A172 (cell line): ENCODE data around the gene TYMP. TPM values are rescaled to one million over a fixed set of nuclear protein-coding genes. Genes with fewer than 3 reads are reported as not detected.
A peak's percentile ranks its signal among the peaks of the same experiment; 100 is the strongest.

Experiments used
- DNase-seq: peaks from one replicate; pipeline ENCODE4 v3.0.0-alpha.2; 2015; ENCODE audit warnings: low spot score
- total RNA-seq: library from RNA; depleted of rRNA; stranded (reverse); fragments of >200 nt; shearing (Covaris generic); gene quantifications from 2 replicates; pipeline ENCODE4 v1.2.3, GENCODE V29; 2014

TYMP gene
- total RNA-seq, 1 experiment from 2014 or later: 0.10 TPM

DNA sequence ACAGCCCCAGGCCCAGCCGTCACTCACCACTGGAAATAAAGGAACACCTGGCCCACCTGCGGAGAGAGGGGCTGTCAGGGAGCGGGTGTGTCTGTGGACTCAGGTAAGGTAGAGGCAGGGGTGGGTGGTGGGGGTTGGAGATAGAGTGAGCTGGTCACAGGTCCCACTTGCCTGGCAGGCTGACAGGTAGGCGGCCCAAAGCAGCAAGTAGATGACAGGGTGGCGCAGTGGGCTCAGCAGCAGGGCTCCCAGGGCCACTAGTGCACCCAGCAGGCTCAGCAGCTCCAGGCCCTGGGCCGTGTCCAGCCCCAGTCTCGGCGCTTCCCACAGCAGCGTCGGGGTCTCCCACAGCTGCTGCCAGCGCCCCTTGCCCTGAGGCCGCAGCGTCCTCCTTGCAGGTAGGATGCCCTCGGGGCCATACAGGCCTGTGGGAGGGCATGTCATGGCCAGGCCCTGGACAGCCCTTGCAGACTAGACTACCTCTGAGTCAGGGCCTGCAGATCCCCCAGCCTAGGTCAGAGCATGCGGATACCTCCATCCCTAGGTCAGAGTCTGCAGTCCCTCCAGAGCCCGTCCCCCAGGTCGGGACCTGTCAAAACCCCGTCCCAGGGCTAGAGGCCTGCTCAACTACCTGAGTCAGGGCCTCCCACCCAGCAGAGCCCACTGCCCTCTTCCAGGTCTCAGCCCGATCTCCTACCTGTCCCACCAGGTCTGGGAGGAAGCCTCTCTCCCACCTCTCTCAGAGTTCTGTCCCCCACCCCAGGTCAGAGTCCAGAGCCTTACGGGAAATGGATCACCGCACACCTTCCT lies 23.0 kb downstream of the TYMP start:
- no peak for DNase-seq

GRCh38 chr22:50505776-50506610 lies 23.8 kb downstream of the TYMP start:
- DNase-seq: no peak

DNA sequence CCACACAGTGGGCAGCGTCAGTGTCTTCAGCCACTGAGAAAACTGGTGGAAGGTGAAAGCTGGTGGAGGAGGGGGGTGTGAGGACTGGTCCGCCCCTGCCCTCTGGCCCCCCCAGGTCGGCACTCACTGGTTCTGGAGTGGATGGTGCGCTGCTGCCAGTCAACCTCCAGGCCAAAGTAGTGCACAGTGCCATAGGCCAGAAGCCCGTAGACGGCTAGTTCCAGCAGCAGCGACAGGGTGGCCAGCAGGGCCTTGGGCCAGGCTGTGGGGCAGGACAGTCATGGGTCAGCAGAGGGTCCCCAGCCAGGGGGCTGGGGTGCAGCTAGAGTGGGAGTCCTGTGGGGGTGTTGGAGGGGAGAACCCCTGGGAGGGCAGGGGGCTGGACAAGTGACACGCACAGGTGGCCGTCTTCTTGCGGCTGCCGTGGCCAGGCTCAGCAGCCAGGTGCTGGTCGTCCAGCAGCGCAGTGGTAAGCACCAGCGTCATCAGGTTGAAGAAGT lies 24.5 kb downstream of the TYMP start:
- DNase-seq: no peak

- DNase-seq: no peak
These were observed 25.2 kb downstream of the TYMP start for GRCh38 chr22:50504369-50505211.

DNA sequence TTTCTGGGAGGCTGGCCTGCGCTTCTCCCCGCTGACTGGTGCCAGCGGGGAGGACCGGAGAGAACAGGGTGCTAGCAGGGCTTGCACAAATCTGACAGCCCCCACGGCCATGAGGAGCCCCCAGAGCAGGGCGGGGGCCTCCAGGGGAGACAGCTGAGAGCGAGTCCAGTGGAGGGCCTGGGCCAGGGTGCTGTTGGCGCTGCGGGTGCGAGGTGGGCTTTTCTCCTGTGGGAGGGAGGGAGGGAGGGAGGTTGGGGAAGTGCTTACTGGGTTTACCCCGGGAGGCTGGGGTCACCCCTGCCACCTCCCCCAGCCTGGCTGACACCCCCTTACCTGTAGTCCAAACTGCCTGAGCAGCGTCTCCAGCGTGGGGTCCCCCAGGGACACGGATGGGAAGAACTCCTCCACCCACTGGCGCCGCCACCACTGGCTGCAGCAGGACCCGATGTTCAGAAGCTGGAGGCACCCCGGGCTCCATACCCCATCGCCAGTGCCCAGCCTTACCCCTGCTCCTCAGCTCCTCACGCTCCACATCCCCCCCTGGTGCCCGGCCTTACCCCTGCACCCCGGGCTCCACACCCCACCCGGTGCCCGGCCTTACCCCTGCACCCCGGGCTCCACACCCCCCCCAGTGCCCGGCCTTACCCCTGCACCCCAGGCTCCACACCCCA lies 26.2 kb downstream of the TYMP start:
- no peak for DNase-seq

GRCh38 chr22:50502628-50503474 lies 27.0 kb downstream of the TYMP start:
- no peak for DNase-seq

DNA sequence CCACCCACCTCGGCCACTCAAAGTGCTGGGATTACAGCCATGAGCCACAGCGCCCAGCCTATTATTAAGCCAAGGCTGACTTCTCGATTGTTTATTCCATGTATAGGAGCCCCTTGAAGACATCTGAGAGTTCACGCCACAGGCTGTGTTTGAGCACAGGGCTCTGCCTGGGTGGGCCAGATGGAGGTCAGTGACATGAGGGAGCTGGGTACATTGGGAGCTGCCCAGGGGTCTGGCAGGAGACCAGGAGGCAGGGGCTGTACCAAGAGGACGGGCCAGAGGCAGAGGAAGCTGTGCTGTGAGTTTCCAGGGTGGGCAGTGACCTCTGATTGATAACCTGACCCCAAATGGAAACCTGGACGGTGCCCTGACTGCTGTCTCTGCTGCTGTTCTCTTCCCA lies 27.7 kb downstream of the TYMP start:
- DNase-seq: no peak

DNA sequence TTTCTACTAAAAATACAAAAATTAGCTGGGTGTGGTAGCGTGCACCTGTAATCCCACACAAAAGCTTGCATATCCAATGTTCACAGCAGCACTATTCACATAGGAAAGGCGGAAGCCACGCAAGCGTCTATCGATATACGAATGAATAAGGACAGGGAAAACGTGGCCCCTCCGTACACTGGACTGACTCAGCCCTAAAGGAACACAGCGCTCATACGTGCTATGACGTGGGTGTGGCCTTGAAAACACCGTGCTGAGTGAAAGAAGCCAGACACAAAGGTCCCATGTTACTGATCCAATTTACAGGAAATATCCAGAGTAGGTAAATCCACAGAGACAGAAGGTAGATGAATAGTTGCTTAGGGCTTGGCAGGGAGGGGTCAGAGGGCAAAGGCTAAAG lies 29.4 kb downstream of the TYMP start:
- no peak for DNase-seq

- DNase-seq: peak; percentile 64
These were observed 31.4 kb downstream of the TYMP start for GRCh38 chr22:50498322-50498890.

- no peak for DNase-seq
These were observed 32.7 kb downstream of the TYMP start for GRCh38 chr22:50497093-50497492.

DNA sequence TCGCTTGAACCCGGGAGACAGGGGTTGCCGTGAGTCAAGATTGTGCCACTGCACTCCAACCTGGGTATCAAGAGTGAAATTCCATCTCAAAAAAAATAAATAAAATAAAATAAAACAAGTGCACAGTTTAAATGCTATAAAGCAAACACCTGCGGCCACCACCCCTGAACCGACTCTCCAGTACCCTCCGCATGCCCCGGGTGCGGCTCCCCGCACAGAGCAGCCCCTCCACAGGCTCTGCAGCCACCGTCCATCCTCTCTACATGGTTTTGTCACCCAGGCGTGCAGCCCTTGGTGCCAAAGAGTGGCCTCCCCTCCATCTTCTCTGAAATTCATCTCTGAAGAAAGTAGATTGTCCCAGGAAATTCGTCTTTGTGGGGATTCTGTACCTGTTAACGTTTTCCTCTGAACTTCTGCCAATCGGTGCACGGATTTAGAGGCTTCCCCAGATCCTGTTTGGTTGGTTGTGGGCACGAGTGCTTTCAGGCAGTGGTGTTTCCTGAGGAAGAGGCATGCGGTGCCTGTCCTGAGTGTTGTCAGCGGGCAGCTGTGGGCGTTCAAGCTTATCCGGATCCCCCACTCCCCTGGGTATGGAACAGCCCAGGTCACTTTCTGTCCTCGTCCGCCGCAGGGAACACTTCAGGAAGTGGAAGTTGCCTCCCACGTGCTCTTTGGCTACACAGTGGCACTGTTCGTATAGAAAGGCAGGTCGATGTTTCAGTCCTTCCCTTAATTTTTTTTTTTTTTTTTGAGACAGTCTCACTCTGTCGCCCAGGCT lies 39.1 kb downstream of the TYMP start:
- DNase-seq: no peak

DNA sequence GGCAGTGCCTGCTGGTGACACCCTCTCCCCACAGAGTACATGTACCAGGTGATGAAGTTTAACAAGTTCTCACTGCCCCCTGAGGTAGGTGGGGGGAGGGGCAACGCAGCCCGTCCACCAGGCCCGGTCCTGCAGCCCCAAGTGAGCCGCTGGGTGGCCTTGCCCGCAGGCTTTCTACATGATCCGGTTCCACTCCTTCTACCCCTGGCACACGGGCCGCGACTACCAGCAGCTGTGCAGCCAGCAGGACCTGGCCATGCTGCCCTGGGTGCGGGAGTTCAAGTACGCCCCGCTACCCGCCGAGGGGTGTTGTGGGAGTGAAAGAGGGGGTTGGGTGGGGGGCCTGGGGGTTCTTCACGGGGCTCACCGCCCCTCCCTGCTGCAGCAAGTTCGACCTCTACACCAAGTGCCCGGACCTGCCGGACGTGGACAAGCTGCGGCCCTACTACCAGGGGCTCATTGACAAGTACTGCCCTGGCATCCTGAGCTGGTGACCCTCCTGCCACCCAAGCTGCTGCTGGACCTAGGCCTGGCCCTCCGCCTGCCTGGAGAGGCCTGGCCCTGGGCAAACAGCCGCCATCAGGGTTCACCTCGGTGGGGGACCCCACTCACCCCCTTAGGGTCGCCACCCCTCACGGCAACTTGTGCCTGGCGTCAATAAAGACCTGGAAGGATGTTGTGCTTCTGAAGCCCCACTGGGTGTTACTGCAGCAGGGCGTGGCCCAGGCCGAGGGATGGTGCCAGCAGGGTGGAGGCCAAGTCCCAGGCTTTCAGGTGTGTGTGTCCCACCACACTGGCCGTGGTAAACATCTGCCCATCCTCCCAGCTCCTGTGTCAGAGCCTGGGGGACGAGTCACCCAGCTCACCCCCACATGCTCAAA lies 40.2 kb downstream of the TYMP start:
- no peak for DNase-seq

DNA sequence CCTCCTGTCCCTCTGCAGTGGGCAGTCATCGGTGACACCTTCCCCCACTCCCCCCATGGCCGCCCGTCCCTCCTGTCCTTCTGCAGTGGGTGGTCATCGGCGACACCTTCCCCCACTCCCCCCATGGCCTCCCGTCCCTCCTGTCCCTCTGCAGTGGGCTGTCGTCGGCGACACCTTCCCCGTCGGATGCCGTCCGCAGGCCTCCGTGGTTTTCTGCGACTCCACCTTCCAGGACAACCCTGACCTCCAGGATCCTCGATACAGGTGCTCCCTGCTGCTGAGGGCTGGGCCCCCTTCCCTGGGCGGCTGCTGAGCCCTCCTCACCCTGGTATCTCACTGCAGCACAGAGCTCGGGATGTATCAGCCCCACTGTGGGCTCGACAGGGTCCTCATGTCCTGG lies 40.9 kb downstream of the TYMP start:
- DNase-seq: no peak

- DNase-seq: no peak
These were observed 41.7 kb downstream of the TYMP start for GRCh38 chr22:50488006-50488677.

DNA sequence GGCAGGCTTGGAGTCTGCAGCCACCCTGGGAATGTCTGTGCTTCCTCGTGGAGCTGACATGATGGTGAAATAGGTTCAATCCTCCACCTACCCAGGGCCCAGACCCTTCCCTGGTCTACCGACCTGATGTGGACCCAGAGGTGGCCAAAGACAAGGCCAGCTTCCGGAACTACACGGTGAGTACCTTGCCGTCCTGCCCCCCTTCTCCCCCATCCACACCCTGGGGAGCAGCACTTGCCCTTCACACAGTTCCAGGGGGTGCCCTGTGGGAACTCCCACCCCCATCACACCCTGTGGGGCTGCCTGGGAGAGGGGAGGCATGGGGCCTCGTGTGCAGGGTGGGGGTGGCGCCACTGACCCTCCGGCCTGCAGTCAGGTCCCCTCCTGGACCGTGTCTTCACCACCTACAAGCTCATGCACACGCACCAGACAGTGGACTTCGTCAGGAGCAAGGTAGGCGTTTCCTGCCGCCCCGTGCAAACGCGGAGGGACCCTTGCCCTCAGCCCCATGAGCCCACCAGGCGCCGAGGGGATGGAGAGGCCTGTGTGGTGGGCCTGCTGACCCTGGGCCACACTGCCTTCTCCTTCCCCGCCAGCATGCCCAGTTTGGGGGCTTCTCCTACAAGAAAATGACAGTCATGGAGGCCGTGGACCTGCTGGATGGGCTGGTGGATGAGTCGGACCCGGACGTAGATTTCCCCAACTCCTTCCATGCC lies 42.4 kb downstream of the TYMP start:
- no peak for DNase-seq

- peak; percentile 37 for DNase-seq
These were observed 43.1 kb downstream of the TYMP start, which contains the start of gene MIOX for GRCh38 chr22:50486561-50487289. Gene MIOX (plus strand): TSS chr22:50486859. CDS start chr22:50486898, 39 bp downstream.
